Panc1 (cell line): Measurements from ENCODE around the gene FYN. TPM values are rescaled to one million over a fixed set of nuclear protein-coding genes. Genes with fewer than 3 reads are reported as not detected.

ENCODE experiments used
- ATAC-seq: fragments of 200-7000 bp; cut with Tn5 transposase; 2 replicates; pipeline ENCODE4 v1.9.1; 2020; ENCODE audit warnings: mild to moderate bottlenecking, moderate library complexity
- BruUV-seq: library from RNA; stranded (reverse); fragments of 400-500 nt; replicated peaks from 2 replicates; lab custom pipeline; 2021; lab: Mats Ljungman, UMichigan
- CTCF ChIA-PET: fragments of 300-600 bp; sonication (Branson Sonifier 250); formaldehyde crosslinking; loops from one replicate; lab custom pipeline; 2022; ENCODE audit warnings: antibody characterized with exemption; lab: Charles Lee
- POLR2A ChIA-PET: fragments of 300-600 bp; sonication (Branson Sonifier 250); formaldehyde crosslinking; loops from one replicate; lab custom pipeline; 2022; ENCODE audit warnings: antibody characterized with exemption; lab: Charles Lee
- DNase-seq: peaks from one replicate; pipeline ENCODE4 v3.0.0-alpha.2; 2010; ENCODE audit warnings: low read depth, low spot score
- H3K27ac ChIP-seq: 2 replicates; pipeline ENCODE4 v1.5.1; 2011; ENCODE audit warnings: mild to moderate bottlenecking, low read length, inconsistent platforms
- H3K27me3 ChIP-seq: fragments of 200-500 bp; sonication (Bioruptor generic); 2 replicates; pipeline ENCODE4 v1.6.0; 2014; ENCODE audit warnings: low read length, inconsistent platforms; ENCODE audit not compliant: control insufficient read depth, insufficient read depth
- H3K36me3 ChIP-seq: fragments of 200-500 bp; sonication (Bioruptor generic); 2 replicates; pipeline ENCODE4 v1.5.1; 2014; ENCODE audit warnings: inconsistent platforms, mild to moderate bottlenecking, low read length, moderate library complexity; ENCODE audit not compliant: control insufficient read depth, insufficient read depth
- H3K4me1 ChIP-seq: 2 replicates; pipeline ENCODE4 v1.5.1; 2011; ENCODE audit warnings: inconsistent platforms, mild to moderate bottlenecking, low read length, moderate library complexity; ENCODE audit not compliant: control insufficient read depth, insufficient read depth
- H3K4me3 ChIP-seq, 2 experiments: 2 replicates each; pipeline ENCODE4 v1.5.1; 2011 to 2012; ENCODE audit warnings: low read depth in 2 of 2, low read length in 2 of 2, mild to moderate bottlenecking in 2 of 2, inconsistent platforms in 1 of 2, moderate library complexity in 1 of 2
- H3K9me3 ChIP-seq: fragments of 200-500 bp; sonication (Bioruptor generic); 2 replicates; pipeline ENCODE4 v1.5.1; 2014; ENCODE audit warnings: low read depth, mild to moderate bottlenecking, inconsistent platforms, low read length, moderate library complexity; ENCODE audit not compliant: control insufficient read depth, insufficient read depth
- POLR2AphosphoS5 ChIP-seq: IDR thresholded peaks from 2 replicates; pipeline ENCODE4 v1.6.1; 2012; ENCODE audit warnings: mild to moderate bottlenecking, low read depth, low read length, moderate library complexity
- REST ChIP-seq, 2 experiments: IDR thresholded peaks; 2 replicates each; pipeline ENCODE4 v1.6.1; 2011 to 2012; ENCODE audit warnings: low read depth in 2 of 2, control low read depth in 1 of 2, low read length in 1 of 2, mild to moderate bottlenecking in 1 of 2, moderate library complexity in 1 of 2; ENCODE audit not compliant: insufficient read depth in 1 of 2
- SIN3A ChIP-seq: IDR thresholded peaks from 2 replicates; pipeline ENCODE4 v1.6.1; 2012; ENCODE audit warnings: low read depth, mild to moderate bottlenecking, low read length, moderate library complexity, borderline replicate concordance; ENCODE audit not compliant: insufficient read depth
- TCF7L2 ChIP-seq: IDR thresholded peaks from 2 replicates; pipeline ENCODE4 v1.6.1; 2011; ENCODE audit warnings: mild to moderate bottlenecking, low read depth, low read length, inconsistent platforms
- in situ Hi-C: cut with HindIII; loops from 2 replicates; pipeline ENCODE4 v1.10.0; 2016; ENCODE audit warnings: low sequenced_read_pairs, low pct_unique_long_range_greater_than_20kb
- intact Hi-C: fragments of 100-400 bp; cut with micrococcal nuclease; formaldehyde crosslinking; loops from one replicate; pipeline ENCODE4 v1.10.0; 2022; ENCODE audit not compliant: unreplicated experiment
- total RNA-seq: library from RNA; stranded (reverse); gene quantifications from one replicate; pipeline ENCODE4 v1.2.1, GENCODE V29; 2021; ENCODE audit not compliant: unreplicated experiment
- TF ChIP-seq, protein P1 (sequence below): fragments of 450-650 bp; IDR thresholded peaks from 2 replicates; pipeline ENCODE4 v1.5.1; 2017; ENCODE audit warnings: mild to moderate bottlenecking

The FYN gene
- total RNA-seq, 1 experiment from 2014 or later, result 4.2 TPM

DNA sequence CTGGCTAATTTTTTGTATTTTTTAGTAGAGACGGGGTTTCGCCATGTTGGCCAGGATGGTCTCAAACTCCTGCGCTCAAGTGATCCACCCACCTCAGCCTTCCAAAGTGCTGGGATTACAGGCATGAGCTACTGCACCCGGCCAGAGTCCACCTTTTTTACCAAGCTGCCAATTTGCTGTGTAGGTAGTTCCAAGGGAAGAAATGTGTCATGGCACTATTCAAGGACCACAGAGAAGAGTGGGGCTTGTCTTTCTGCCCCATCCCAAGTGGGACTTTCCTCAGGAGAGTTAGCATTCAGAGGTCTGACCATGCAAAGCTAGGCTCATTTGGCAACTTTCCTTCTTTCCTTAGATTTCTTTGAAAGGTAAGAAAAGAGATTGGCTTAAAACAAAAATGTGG is 155.6 kb downstream of the FYN start:
- in situ Hi-C loops (no loop called here), intact Hi-C loops (no loop called here)
- Histone ChIP-seq H3K9me3 (no peaks in the 10 kb centered on the region), H3K4me3 (no peak overlapping the region), H3K27ac (no peak overlapping the region), H3K27me3 (peaks cover 4% of the 10 kb centered on the region; the same call in 1 of the 2 replicates), H3K36me3 (no peaks in the 10 kb centered on the region), H3K4me1 (no peaks in the 10 kb centered on the region)
- CTCF ChIA-PET, result no interaction called here
- no peak for TF ChIP-seq SIN3A
- no peak for TF ChIP-seq POLR2AphosphoS5
- no peak for TF ChIP-seq REST (IDR thresholded peaks at IDR 0.05; ENCODE audit: insufficient read depth in 1 of 2, low read depth in 2 of 2, low read length in 1 of 2)
- TF ChIP-seq TCF7L2, result no peak
- TF ChIP-seq, protein P1, sequence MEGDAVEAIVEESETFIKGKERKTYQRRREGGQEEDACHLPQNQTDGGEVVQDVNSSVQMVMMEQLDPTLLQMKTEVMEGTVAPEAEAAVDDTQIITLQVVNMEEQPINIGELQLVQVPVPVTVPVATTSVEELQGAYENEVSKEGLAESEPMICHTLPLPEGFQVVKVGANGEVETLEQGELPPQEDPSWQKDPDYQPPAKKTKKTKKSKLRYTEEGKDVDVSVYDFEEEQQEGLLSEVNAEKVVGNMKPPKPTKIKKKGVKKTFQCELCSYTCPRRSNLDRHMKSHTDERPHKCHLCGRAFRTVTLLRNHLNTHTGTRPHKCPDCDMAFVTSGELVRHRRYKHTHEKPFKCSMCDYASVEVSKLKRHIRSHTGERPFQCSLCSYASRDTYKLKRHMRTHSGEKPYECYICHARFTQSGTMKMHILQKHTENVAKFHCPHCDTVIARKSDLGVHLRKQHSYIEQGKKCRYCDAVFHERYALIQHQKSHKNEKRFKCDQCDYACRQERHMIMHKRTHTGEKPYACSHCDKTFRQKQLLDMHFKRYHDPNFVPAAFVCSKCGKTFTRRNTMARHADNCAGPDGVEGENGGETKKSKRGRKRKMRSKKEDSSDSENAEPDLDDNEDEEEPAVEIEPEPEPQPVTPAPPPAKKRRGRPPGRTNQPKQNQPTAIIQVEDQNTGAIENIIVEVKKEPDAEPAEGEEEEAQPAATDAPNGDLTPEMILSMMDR, result no peak
- BruUV-seq, result no TSS peak
- DNase-seq (no peak), ATAC-seq (no peak)
- POLR2A ChIA-PET, result no interaction called here

GRCh38 chr6:111716325-111716724 is 156.9 kb downstream of the FYN start:
- no peak for DNase-seq
- in situ Hi-C loops, result no loop called here
- H3K4me3 ChIP-seq, result no peak overlapping the region
- CTCF ChIA-PET, result no interaction called here
- no peaks in the 10 kb centered on the region for H3K27me3 ChIP-seq
- no peaks in the 10 kb centered on the region for H3K4me1 ChIP-seq
- no peaks in the 10 kb centered on the region for H3K36me3 ChIP-seq
- BruUV-seq, result no TSS peak
- no peak for TF ChIP-seq POLR2AphosphoS5
- no peak for TF ChIP-seq TCF7L2
- TF ChIP-seq, protein P1, result no peak
- intact Hi-C loops, result no loop called here
- H3K27ac ChIP-seq, result no peak overlapping the region
- H3K9me3 ChIP-seq, result no peaks in the 10 kb centered on the region
- no peak for ATAC-seq
- POLR2A ChIA-PET, result interaction anchor here (0.7 kb wide), 1 partner anchor 83 kb away, joined by 11 read pairs; no protein-coding TSS in a partner anchor
